Activated CD4-positive, CD25-positive, alpha-beta regulatory T cell treated with anti-CD3 and anti-CD28 coated beads, Interleukin-2, amount 50 U/mL, for 24 hours (primary cell): ENCODE data around the gene LGALS1.
"Not testable (repeated sequence)": the region's sequence is repeated elsewhere in the genome, so short reads cannot be mapped to it uniquely, and the experiment has no call there.

Experiments
- ATAC-seq, 2 donors: fragments of 150-1000 bp; cut with Tn5 transposase; one replicate each; pipeline ENCODE4 v1.10.0; 2021; ENCODE audit warnings: mild to moderate bottlenecking in 1 of 2, moderate library complexity in 1 of 2

The LGALS1 gene

DNA sequence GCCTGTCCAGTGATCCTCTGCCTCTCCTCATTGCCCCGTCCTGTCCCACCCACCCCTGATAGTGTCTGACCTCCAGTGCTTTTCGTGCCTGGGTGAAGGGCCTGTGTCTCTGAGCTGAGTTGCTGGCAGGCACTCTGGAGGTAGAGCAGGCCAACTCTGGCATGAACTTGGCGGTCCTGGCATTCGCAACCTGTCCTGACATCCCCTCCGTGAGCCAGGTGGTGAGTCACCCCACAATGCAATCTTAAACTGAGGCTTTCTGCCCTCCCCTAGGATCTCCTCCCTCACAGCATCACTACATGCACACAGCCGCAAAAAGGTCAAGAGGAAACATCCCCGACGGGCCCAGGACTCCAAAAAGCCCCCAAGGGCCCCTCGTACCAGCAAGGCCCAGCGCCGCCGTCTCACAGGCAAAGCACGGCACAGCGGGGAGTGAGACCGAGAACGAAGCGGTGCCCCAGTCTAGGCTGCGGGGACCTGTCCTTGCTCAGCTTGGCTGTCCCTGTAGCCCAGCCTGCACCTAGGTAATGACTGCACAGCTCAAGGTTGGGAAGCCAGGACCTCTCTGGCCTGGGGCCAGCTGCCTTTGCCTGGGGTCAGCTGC lies 15.6 kb downstream of the LGALS1 start:
- no peak for ATAC-seq

DNA sequence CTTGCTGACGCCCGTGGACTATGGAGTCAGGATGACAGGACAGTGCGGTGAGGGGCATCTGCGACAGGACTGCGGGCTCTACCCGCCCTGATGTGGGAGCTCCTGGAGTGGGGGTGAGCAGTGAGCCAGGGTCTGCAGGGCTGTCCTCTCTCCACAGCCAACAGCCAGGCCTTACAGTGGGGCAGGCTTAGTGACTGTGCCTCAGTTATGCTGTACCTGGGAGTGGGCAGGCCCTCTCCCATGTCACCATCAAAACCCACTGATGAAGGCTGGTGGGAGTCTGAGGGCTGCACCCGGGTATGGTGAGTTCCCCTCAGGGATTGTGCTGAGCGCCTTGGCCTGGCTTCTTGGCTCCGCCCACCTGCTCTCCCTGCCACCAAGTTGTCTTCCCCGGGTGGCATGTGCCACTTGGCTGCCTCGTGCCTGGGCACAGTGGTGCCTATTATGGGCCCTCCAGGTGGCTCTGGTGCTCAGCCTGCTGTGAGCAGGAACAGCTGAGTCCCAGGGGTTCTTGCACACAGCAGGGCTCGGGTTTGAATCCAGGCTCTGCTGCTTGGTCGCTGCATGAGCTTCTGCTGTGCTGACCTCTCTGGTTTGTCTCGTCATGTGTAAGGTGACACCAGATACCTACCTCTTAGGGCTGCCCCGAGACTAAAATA lies 17.3 kb downstream of the LGALS1 start:
- no peak for ATAC-seq

DNA sequence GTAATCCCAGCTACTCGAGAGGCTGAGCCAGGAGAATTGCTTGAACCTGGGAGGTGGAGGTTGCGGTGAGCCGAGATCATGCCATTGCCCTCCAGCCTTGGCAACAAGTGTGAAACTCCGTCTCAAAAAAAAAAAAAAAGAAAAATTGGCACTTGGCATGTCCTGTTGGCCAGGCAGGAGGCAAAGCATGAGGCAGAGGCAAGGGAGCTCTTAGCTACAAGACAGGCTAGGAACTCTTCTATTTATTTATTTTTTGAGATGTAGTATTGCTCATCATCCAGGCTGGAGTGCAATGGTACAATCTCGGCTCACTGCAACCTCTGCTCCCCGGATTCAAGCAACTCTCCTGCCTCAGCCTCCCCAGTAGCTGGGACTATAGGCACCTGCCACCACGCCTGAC lies 18.7 kb downstream of the LGALS1 start:
- ATAC-seq, result not testable (repeated sequence)

DNA sequence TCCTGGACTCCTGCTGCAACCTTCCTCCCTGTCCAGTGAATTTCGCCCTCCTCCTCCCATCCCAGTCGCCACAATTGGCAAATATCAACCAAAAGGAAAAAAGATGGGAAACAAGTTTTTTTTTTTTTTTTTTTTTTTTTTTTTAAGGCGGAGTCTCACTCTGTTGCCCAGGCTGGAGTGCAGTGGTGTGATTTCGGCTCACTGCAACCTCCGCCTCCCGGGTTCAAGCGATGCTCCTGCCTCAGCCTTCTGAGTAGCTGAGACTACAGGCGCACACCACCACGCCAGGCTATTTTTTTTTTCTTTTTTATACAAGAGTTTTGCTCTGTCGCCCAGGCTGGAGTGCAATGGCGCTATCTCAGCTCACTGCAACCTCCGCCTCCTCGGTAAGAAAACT lies 20.8 kb downstream of the LGALS1 start:
- ATAC-seq, result not testable (repeated sequence)

DNA sequence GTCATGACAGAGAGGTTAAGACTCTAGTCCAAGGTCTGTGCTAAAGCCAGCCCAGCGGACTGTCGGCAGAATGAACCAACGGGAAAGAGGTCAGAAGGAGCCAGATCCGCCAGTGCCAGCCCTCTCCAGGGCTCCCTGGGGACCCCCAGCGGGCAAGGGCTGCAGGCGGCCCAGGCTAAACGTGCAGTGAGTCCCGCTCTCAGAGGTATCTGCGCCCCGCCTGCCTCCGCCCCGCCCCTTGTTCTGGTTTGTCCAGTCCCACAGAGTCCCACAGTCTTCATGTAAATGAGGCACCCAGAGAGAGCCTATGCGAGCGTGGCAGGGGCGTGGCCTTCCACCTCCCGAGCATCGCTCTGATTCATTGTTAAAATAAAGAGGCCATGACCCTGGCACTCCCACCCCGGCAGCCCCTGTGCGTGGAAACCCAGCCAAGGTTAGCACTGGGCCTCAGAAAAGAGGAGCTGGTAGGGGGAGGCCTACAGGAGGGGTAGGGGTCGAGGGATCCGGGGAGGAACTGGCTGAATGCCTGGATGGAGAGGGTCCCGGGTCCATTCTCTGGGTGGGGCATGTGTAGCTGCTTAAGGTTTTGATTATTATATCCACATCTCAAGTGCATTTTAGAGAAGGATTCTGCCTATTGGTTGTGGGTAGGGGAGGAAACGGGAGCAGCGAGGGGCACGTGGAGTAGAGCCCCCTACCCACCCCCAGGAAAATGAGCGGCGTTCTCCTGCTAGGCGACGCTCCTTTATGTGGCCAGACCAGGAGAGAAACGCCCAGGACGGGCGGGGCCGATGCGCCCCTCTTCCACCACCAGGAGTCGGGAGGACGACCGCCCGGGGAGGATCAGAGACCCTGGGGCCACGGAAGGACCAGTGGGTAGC lies 21.5 kb downstream of the LGALS1 start, which contains the start of gene TRIOBP:
Gene TRIOBP, plus strand, starts transcription at position 392 of the 881 bp plus-strand sequence. CDS start 4,318 bp downstream, outside the sequence.
- ATAC-seq, result peak; percentile 99

DNA sequence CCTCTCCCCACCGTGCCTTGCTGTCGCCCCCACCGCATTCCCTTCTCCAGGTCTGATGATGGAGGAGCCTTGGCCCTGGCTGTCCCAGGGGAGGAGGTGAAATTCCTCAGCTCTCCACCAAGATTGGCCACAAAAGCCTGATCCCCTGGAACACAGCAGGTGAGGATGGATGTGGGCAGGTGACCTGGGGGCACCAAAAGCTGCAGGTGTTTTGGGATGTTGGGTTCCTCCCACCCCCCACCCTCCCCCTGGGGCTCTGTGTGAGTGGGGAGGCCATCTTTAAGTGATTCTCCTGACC lies 22.1 kb downstream of the LGALS1 start:
- no peak for ATAC-seq

DNA sequence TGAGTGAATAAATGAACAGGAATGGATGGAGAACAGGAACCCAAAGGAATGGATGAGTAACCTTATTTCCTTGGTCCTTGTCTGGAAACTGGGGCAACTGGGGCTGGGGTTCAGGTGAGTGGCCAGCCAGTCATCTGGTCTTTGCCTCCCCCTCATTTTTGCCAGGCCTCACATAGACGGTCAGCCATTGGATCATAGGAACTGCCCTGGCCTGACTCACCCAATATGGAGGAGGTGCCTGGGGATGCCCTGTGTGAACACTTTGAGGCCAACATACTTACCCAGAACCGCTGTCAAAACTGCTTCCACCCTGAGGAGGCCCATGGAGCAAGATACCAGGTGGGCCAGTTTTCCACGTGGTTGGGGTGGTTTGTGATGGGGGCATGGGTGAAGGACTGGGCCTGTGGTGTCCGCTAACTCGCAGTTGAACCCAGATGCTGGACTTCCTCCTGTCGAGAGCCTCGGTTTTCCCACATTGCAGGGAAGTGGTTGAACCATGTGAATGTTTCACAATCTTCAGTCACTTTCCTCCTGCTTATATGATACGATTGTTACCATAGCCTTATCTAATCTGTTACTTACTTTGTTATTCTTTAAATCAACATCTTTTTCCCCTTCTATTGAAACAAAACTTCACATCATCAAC lies 25.8 kb downstream of the LGALS1 start:
- no peak for ATAC-seq

DNA sequence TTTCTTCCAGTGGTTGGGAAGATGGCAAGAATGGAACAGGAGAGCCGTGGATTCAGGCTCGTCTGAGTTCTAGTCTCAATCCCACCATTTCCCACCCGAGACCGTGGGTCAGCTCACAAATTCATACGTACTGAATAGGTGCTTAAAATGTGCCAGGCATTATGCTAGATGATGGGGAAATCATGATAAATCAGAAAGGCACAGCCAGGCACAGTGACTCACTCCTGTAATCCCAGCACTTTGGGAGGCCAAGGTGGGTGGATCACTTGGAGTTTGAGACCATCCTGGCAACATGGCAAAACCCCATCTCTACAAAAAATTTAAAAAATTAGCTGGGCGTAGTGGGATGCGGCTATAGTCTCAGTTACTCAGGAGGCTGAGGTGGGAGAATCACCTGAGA lies 28.5 kb downstream of the LGALS1 start:
- ATAC-seq, result no peak

DNA sequence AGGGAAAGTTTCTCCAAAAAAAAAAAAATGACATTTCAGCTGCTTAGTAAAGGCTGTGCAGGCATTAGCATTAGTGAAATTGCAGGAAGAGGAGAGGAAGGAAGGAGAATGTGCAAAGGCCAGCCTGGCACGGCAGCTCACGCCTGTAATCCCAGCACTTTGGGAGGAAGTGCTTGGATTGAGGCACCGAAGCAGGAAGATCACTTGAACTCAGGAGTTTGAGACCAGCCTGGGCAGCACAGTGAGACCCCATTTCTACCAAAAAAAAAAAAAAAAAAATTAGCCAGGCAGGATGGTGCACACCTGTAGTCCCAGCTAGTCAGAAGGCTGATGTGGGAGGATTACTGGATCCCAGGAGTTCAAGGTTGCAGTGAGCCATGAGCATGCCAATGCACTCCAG lies 29.2 kb downstream of the LGALS1 start:
- no peak for ATAC-seq

DNA sequence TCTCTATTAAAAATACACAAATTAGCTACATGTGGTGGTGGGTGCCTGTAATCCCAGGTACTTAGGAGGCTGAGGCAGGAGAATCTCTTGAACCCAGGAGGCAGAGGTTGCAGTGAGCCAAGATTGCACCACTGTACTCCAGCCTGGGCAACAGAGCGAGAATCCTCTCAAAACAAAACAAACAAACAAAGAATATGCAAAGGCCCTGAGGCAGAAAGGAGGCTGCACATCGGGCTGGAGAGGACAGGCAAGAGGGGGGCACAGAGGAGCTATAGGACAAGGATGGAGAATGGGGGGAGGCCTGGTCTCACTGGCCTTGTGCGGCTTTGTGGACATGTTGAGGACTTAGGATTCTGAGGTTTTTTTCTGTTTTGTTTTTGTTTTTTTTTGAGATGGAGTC lies 29.8 kb downstream of the LGALS1 start:
- no peak for ATAC-seq

DNA sequence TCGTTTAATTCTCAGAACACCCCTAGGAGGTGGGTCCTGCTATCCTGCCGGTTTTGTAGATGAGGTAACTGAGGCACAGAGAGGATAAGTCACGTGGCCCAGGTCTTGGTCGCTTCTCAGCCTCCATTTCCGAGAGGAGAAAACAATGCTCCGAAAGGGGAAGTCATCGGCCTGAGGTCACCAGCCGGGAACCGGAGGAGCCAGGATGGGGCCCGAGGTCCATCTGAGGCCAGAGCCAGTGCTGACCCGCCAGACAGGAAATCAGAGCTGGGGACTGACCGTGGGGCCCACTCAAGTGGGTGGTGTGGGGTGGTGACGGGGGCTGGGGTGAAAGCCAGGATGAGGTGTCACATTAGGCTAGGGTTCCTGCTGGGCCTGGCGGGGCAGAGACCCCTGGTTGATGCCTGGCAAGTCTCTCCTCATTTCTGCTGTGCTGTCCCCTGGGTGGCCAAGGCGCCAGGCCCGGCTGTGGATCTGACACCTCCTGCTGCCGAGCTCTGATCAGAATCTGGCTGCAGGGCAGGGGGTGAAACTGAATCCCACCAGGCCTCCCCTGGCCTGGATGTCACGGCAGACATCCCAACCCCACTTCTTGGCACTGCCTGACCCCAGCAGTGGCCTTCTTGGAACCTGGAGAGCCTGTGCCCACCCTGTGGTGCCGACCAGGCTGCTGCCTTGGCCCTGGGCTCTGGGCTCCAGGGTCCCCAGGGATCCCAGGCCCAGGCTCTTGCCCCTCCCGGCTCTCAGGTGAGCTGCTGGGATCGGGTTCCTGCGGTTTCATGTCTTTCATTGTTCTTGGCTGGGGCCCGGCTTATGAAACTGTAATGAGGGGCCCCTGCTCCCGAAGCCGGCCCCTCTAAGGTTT lies 33.4 kb downstream of the LGALS1 start:
- no peak for ATAC-seq

DNA sequence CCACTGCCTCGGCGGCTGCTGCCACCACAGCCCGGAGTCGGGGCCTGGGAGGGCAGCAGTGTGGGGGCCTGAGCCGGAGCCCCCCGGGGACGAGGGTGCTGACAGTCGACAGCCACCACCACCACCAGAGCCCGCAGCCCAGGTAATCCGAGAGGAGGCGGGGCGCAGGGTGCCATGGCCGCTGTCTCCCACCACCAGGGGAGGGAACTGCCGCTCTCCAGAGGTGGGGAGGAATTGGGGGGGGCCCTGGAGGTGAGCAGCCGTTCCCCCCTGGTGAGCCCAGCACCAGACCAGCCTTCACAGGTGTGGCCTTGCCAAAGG lies 34.0 kb downstream of the LGALS1 start:
- ATAC-seq, result no peak

DNA sequence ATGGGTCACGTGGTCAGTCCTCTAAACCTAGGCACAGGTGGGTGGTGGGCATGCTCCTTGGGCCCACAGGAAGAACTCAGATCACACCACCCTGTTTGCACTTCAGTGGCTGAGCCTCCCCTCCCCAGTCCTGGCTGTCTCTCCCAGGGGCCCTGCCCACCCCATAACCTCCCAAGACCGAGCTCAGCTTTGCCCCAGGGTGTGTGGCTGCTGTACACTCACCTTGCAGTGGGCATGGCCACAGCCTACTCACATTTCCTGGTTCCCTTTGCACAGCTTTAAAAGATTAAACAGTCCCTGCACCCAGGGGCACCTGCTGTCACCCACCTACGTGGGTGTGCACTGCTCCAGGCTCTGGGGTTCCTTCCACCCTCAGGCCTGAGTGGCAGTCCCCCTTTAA lies 35.2 kb downstream of the LGALS1 start:
- no peak for ATAC-seq

DNA sequence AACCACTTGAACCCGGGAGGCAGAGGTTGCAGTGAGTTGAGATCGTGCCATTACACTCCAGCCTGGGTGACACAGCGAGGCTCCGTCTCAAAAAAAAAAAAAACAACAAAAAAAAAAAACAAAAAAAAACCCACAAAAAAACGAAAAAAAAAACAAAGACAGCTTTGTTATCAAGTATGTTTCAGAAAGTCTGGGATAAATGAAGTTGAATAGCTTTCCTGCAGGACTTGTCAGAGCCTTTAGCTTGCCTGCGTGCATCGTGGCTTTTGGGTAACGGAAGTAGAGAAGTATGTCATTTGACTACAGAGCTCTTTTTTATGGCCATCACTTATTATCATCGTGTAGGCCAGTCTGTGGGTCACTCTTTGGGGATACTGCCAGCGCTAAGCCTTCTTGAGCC lies 36.1 kb downstream of the LGALS1 start:
- ATAC-seq, result no peak

DNA sequence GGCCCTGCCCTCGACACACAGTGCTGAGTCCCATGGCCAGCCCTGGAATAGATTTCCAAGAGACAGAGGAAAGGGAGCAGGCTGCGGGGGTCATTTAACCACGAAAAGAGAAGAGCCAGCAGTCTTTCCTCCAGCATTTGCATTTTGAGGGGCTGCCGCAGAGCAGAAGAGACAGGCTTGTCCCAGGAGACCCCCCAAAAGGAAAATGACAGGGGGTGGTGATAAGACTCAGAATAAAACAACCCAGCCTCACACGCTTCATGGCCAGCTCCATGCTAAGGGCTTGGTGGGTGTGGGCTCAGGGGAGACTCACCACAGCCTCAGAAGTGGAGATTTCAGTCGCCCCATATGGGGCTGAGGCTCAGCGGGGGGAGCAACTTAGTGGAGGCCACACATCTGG lies 38.3 kb downstream of the LGALS1 start:
- ATAC-seq, result no peak

DNA sequence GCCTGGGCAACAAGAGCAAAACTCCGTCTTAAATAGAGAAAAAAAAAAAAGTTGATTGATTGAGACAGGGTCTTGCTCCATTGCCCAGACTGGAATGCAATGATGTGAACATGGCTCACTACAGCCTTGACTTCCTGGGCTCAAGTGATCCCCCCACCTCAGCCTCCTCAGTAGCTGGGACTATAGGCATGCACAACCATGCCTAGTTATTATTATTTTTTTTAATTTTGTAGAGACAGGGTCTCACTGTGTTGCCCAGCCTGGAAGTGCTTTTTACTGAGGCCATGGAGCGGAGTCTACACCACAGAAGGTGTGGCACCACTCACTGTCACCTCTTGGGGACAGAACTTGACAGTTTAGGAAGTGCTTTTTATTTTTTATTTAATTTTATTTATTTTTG lies 39.2 kb downstream of the LGALS1 start:
- ATAC-seq, result no peak

DNA sequence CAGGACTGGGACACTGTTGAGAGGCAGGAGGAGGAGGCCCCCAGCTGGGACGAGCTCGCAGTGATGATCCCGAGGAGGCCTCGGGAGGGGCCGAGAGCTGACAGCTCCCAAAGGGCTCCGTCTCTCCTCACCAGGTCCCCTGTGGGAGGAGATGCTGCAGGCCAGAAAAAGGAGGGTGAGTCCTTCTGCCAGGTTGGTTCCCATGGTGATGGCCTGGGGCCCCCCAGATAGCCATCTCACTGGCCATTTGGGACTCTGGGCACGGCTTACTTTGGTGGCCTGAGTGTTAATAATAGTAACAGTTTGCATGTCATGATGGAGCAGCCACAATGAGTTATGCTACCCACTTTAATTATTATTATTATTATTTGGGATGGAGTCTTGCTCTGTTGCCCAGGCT lies 40.3 kb downstream of the LGALS1 start:
- ATAC-seq, result no peak

DNA sequence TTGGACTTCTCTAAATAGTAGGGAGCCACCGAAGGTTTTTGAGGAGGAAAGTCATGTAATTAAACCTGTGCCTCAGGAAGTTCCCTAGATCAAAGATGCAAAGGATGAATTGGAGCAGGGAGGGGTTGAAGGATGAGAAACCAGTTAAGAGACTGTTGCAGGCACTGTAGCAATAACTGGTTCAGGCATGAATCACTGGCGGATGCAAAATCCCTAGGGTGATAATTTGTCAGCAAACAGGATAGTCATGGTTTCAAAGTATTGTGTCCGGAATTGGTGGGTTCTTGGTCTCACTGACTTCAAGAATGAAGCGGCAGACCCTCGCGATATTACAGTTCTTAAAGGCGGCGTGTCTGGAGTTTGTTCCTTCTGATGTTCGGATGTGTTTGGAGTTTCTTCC lies 41.3 kb downstream of the LGALS1 start:
- no peak for ATAC-seq

DNA sequence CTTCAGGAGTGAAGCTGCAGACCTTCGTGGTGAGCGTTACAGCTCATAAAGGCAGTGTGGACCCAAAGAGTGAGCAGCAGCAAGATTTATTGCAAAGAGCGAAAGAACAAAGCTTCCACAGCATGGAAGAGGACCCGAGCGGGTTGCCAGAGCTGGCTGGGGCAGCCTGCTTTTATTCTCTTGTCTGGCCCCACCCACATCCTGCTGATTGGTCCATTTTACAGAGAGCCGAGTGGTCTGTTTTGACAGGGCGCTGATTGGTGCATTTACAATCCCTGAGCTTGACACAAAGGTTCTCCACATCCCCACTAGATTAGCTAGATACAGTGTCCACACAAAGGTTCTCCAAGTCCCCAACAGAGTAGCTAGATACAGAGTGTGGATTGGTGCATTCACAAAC lies 41.8 kb downstream of the LGALS1 start:
- not testable (repeated sequence) for ATAC-seq

DNA sequence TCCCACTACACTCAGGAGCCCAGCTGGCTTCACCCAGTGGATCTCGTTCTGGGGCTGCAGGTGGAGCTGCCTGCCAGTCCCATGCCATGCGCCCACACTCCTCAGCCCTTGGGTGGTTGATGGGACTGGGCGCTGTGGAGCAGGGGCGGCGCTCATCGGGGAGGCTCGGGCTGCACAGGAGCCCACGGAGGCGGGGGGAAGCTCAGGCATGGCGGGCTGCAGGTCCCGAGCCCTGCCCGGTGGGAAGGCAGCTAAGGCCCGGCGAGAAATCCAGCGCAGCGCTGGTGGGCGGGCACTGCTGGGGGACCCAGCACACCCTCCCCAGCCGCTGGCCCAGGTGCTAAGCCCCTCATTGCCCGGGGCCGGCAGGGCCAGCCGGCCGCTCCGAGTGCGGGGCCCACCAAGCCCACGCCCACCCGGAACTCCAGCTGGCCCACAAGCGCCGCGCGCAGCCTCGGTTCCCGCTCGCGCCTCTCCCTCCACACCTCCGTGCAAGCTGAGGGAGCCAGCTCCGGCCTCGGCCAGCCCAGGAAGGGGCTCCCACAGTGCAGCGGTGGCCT lies 42.4 kb downstream of the LGALS1 start:
- ATAC-seq, result not testable (repeated sequence)

DNA sequence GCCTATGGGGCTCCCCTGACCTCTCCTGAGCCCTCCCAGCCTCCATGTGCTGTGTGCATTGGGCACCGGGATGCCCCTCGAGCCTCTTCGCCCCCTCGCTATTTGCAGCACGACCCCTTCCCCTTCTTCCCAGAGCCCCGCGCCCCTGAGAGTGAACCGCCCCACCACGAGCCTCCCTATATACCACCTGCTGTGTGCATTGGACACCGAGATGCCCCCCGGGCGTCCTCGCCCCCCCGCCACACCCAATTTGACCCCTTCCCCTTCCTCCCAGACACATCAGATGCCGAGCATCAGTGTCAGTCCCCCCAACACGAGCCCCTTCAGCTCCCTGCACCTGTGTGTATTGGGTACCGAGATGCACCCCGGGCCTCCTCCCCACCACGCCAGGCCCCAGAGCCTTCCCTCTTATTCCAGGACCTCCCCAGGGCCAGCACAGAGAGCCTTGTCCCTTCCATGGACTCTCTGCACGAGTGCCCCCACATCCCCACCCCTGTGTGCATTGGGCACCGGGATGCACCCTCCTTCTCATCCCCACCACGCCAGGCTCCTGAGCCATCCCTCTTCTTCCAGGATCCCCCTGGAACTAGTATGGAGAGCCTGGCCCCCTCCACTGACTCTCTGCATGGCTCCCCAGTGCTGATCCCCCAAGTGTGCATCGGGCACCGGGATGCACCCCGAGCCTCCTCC lies 50.3 kb downstream of the LGALS1 start:
- ATAC-seq, result no peak
